ENCODE data around the gene LACC1. TPM values are rescaled to one million over a fixed set of nuclear protein-coding genes. Genes with fewer than 3 reads are reported as not detected.

Gene LACC1
- total RNA-seq, 4 donors from 2014 or later, result 4.7 to 10.1 (median 7.2) TPM

- H3K36me3 ChIP-seq, result no peaks in the 10 kb centered on the region
- 58% methylated on average over 5 of the region's 5 CpGs for WGBS
- TF ChIP-seq EP300 (IDR thresholded peaks at IDR 0.05) (no peak), POLR2AphosphoS5 (IDR thresholded peaks at IDR 0.05) (no peak), POLR2A (IDR thresholded peaks at IDR 0.05) (no peak), CTCF (IDR thresholded peaks at IDR 0.05) (no peak)
- H3K9me3 ChIP-seq, result no peaks in the 10 kb centered on the region
- no peaks in the 10 kb centered on the region for H3K4me1 ChIP-seq
- no peak overlapping the region for H3K4me3 ChIP-seq
- H3K27ac ChIP-seq, result no peak overlapping the region
- no peaks in the 10 kb centered on the region for H3K27me3 ChIP-seq
- no peak for DNase-seq (ENCODE audit: low spot score in 2 of 2)
Observed at GRCh38 chr13:43918636-43919035, 38.9 kb downstream of the LACC1 start.

- H3K27me3 ChIP-seq, result no peaks in the 10 kb centered on the region
- DNase-seq (ENCODE audit: low spot score in 2 of 2), result no peak
- no peak overlapping the region for H3K4me3 ChIP-seq
- 100% methylated on average over 1 of the region's 1 CpG for WGBS
- no peak overlapping the region for H3K27ac ChIP-seq
- H3K9me3 ChIP-seq, result no peaks in the 10 kb centered on the region
- H3K4me1 ChIP-seq, result no peaks in the 10 kb centered on the region
- TF ChIP-seq EP300 (IDR thresholded peaks at IDR 0.05) (no peak), POLR2A (IDR thresholded peaks at IDR 0.05) (no peak), POLR2AphosphoS5 (IDR thresholded peaks at IDR 0.05) (no peak), CTCF (IDR thresholded peaks at IDR 0.05) (no peak)
- no peaks in the 10 kb centered on the region for H3K36me3 ChIP-seq
Observed at GRCh38 chr13:43920965-43921674, 41.4 kb downstream of the LACC1 start.

DNA sequence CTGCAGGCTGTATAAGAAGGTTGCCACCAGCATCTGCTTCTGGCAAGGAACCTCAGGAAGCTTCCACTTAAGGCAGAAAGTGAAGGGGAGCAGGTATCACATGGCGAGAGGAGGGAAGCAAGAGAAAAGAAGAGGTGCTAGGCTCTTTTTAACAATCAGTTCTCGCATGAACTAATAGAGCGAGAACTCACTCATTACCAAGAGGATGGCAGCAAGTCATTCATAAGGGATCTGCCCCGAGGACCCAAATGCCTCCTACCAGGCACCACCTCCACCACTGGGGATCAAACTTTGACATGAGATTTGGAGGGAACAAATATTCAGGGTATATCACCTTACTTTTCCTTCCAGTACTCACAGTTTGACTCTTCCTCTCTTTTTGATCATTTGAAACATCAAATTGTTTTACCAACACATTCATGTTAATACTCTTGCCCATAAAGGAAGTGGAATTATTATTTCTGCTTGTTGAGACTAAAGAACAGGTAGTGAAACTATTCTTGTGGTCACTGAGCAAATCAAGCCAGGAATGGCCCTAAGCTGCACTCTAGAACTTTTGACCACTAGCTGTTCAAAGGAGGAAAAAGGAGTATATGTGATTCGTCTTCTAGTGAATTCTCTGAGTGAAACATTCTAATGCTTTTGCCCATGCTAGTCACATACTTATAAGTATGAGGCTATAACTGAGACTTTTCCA lies 45.0 kb downstream of the LACC1 start:
- TF ChIP-seq POLR2A (IDR thresholded peaks at IDR 0.05), result no peak
- no peak for TF ChIP-seq EP300 (IDR thresholded peaks at IDR 0.05)
- no peak for TF ChIP-seq CTCF (IDR thresholded peaks at IDR 0.05)
- no peak for TF ChIP-seq POLR2AphosphoS5 (IDR thresholded peaks at IDR 0.05)
- DNase-seq (ENCODE audit: low spot score in 2 of 2), result no peak
- no peaks in the 10 kb centered on the region for H3K4me1 ChIP-seq
- H3K27me3 ChIP-seq, result no peaks in the 10 kb centered on the region
- no peak overlapping the region for H3K27ac ChIP-seq
- H3K9me3 ChIP-seq, result no peaks in the 10 kb centered on the region
- no peak overlapping the region for H3K4me3 ChIP-seq
- no peaks in the 10 kb centered on the region for H3K36me3 ChIP-seq
- 89% methylated on average over 5 of the region's 5 CpGs for WGBS

DNA sequence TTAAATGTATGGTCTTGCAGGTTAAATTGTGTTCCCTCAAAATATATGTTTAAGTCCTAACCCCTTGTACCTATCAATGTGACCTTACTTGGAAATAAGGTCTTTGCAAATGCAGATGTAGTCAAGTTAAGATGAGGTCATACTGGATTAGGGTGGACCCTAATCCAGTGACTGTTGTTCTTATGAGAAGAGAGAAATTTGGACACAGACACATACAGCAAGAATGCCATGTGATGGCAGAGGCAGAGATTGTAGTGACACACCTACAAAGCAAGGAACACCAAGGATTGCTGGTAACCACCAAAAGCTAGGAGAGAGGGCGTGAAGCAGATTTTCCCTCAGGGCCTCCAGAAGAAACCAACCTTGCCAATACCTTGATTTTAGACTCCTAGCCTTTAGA lies 50.2 kb downstream of the LACC1 start:
- H3K4me1 ChIP-seq, result no peaks in the 10 kb centered on the region
- TF ChIP-seq POLR2AphosphoS5 (IDR thresholded peaks at IDR 0.05) (no peak), EP300 (IDR thresholded peaks at IDR 0.05) (no peak), CTCF (IDR thresholded peaks at IDR 0.05) (no peak), POLR2A (IDR thresholded peaks at IDR 0.05) (no peak)
- no peak overlapping the region for H3K27ac ChIP-seq
- H3K9me3 ChIP-seq, result no peaks in the 10 kb centered on the region
- no peak for DNase-seq (ENCODE audit: low spot score in 2 of 2)
- no peak overlapping the region for H3K4me3 ChIP-seq
- no peaks in the 10 kb centered on the region for H3K36me3 ChIP-seq
- WGBS, result 76% methylated on average over 1 of the region's 1 CpG
- H3K27me3 ChIP-seq, result no peaks in the 10 kb centered on the region

GRCh38 chr13:43933378-43933777 lies 53.7 kb downstream of the LACC1 start:
- no peak for TF ChIP-seq CTCF (IDR thresholded peaks at IDR 0.05)
- no peak for TF ChIP-seq POLR2A (IDR thresholded peaks at IDR 0.05)
- no peak for TF ChIP-seq POLR2AphosphoS5 (IDR thresholded peaks at IDR 0.05)
- TF ChIP-seq EP300 (IDR thresholded peaks at IDR 0.05), result no peak
- Histone ChIP-seq H3K4me1 (peaks cover 24% of the 10 kb centered on the region), H3K9me3 (no peaks in the 10 kb centered on the region), H3K4me3 (no peak overlapping the region), H3K27ac (no peak overlapping the region), H3K27me3 (no peaks in the 10 kb centered on the region), H3K36me3 (no peaks in the 10 kb centered on the region)
- no peak for DNase-seq (ENCODE audit: low spot score in 2 of 2)
- WGBS, result 86% methylated on average over 2 of the region's 2 CpGs
